ENCODE results near the gene VNN1.

DNA sequence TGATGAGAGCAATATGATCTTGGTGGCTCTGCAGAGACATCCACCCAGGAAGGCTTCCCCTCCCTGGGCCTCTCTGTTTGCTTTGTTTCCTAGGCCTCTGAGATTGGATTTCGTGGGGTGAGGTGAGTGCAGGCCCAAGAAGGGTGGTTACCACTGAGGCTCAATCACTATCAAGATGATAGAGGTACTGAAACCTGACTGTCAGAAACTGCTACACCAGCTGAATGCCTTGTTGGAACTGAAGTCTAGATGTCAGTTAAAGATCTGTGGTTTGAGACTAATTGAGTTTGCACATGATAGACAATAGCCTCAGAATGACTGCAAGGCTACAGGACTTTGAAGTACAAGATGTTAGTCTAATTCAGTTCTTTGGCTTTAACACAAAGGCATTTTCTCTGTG lies 15.2 kb downstream of the VNN1 start:
- TF ChIP-seq, protein P1, sequence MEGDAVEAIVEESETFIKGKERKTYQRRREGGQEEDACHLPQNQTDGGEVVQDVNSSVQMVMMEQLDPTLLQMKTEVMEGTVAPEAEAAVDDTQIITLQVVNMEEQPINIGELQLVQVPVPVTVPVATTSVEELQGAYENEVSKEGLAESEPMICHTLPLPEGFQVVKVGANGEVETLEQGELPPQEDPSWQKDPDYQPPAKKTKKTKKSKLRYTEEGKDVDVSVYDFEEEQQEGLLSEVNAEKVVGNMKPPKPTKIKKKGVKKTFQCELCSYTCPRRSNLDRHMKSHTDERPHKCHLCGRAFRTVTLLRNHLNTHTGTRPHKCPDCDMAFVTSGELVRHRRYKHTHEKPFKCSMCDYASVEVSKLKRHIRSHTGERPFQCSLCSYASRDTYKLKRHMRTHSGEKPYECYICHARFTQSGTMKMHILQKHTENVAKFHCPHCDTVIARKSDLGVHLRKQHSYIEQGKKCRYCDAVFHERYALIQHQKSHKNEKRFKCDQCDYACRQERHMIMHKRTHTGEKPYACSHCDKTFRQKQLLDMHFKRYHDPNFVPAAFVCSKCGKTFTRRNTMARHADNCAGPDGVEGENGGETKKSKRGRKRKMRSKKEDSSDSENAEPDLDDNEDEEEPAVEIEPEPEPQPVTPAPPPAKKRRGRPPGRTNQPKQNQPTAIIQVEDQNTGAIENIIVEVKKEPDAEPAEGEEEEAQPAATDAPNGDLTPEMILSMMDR (IDR thresholded peaks at IDR 0.05): no peak
- TF ChIP-seq POLR2A (IDR thresholded peaks at IDR 0.05): no peak
